ENCODE data around the gene TSR3.

TSR3 gene

GRCh38 chr16:1351215-1351581, 480 bp downstream of the TSR3 start:
- no peak for DNase-seq (ENCODE audit: low read depth in 2 of 2)

- DNase-seq (ENCODE audit: low read depth in 2 of 2) = no peak
These were observed 987 bp downstream of the TSR3 start for GRCh38 chr16:1350691-1351090.

- no peak for DNase-seq (ENCODE audit: low read depth in 2 of 2)
These were observed 1.7 kb downstream of the TSR3 start for GRCh38 chr16:1349951-1350350.

- DNase-seq (ENCODE audit: low read depth in 2 of 2) = no peak
These were observed 2.3 kb downstream of the TSR3 start for GRCh38 chr16:1349351-1349750.

GRCh38 chr16:1348926-1349325, 2.8 kb downstream of the TSR3 start:
- DNase-seq (ENCODE audit: low read depth in 2 of 2) = no peak

- no peak for DNase-seq (ENCODE audit: low read depth in 2 of 2)
These were observed 3.2 kb downstream of the TSR3 start for GRCh38 chr16:1348441-1348840.

GRCh38 chr16:1347962-1348361, 3.7 kb downstream of the TSR3 start:
- DNase-seq (ENCODE audit: low read depth in 2 of 2) = no peak

- no peak for DNase-seq (ENCODE audit: low read depth in 2 of 2)
These were observed 4.3 kb downstream of the TSR3 start for GRCh38 chr16:1347286-1347855.

GRCh38 chr16:1346422-1347285, 5.0 kb downstream of the TSR3 start:
- no peak for DNase-seq (ENCODE audit: low read depth in 2 of 2)

- no peak for DNase-seq (ENCODE audit: low read depth in 2 of 2)
These were observed 5.8 kb downstream of the TSR3 start for GRCh38 chr16:1345651-1346421.

GRCh38 chr16:1345087-1345486, 6.6 kb downstream of the TSR3 start:
- DNase-seq (ENCODE audit: low read depth in 2 of 2) = no peak

GRCh38 chr16:1344499-1344898, 7.2 kb downstream of the TSR3 start:
- no peak for DNase-seq (ENCODE audit: low read depth in 2 of 2)

- no peak for DNase-seq (ENCODE audit: low read depth in 2 of 2)
These were observed 8.0 kb downstream of the TSR3 start for GRCh38 chr16:1343428-1344242.

- peak; percentile 89 to 91 for DNase-seq (ENCODE audit: low read depth in 2 of 2)
These were observed 8.9 kb downstream of the TSR3 start for GRCh38 chr16:1342526-1343427.

GRCh38 chr16:1341495-1342420, 9.9 kb downstream of the TSR3 start:
- DNase-seq (ENCODE audit: low read depth in 2 of 2) = no peak

GRCh38 chr16:1340730-1341494, 10.8 kb downstream of the TSR3 start:
- DNase-seq (ENCODE audit: low read depth in 2 of 2) = no peak

GRCh38 chr16:1338855-1339675, 12.6 kb downstream of the TSR3 start:
- no peak for DNase-seq (ENCODE audit: low read depth in 2 of 2)

- DNase-seq (ENCODE audit: low read depth in 2 of 2) = no peak
These were observed 13.5 kb downstream of the TSR3 start for GRCh38 chr16:1338119-1338730.
